ENCODE data around the gene GZMM.

DNA sequence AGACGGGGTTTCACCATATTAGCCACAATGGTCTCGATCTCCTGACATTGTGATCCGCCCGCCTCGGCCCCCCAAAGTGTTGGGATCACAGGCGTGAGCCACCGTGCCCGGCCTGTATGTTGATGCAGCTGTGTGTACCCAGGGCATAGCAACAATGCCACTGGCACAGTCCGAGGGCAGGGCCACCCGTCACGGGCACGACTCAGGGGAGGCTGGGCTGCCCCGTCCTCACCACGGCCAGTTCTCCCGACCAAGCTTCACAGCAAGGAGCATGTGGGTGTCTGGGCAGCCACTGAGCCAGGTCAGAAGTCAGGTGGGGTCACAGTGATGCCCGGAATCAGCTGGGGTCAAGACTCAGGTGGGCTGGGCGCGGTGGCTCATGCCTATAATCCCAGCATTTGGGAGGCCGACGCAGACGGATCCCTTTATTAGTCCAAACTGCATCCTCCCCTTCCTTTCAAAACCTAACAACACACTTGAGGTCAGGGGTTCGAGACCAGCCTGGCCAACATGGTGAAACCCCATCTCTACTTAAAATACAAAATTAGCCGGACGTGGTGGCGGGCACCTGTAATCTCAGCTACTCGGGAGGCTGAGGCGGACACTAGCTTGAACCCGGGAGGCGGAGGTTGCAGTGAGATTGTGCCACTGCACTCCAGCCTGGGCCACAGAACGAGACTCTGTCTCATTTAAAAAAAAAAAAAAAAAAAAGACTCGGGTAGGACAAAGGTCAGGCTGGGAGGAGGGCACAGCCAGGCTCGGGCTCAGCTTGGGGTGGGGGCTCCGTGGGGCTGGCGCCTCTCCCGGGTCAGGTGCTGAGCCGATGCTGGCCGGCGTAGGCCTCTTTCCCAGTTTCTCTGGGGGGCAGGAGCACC lies 13.5 kb upstream of the GZMM start:
- TF ChIP-seq, protein P1, sequence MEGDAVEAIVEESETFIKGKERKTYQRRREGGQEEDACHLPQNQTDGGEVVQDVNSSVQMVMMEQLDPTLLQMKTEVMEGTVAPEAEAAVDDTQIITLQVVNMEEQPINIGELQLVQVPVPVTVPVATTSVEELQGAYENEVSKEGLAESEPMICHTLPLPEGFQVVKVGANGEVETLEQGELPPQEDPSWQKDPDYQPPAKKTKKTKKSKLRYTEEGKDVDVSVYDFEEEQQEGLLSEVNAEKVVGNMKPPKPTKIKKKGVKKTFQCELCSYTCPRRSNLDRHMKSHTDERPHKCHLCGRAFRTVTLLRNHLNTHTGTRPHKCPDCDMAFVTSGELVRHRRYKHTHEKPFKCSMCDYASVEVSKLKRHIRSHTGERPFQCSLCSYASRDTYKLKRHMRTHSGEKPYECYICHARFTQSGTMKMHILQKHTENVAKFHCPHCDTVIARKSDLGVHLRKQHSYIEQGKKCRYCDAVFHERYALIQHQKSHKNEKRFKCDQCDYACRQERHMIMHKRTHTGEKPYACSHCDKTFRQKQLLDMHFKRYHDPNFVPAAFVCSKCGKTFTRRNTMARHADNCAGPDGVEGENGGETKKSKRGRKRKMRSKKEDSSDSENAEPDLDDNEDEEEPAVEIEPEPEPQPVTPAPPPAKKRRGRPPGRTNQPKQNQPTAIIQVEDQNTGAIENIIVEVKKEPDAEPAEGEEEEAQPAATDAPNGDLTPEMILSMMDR (IDR thresholded peaks at IDR 0.05): no peak
- TF ChIP-seq POLR2A (IDR thresholded peaks at IDR 0.05): no peak

All from right lobe of liver (tissue), 4 donors.